CD4-positive, alpha-beta T cell treated with Interleukin-6 at 100 ng/mL for 8 hours (primary cell): ENCODE measurements around the gene GALNT2.

Experiments
- DNase-seq: peaks from one replicate; pipeline ENCODE4 v3.0.0-alpha.2; 2020; ENCODE audit warnings: mixed read lengths, low spot score

Gene GALNT2

GRCh38 chr1:230112782-230113181 lies 45.7 kb downstream of the GALNT2 start:
- no peak for DNase-seq

DNA sequence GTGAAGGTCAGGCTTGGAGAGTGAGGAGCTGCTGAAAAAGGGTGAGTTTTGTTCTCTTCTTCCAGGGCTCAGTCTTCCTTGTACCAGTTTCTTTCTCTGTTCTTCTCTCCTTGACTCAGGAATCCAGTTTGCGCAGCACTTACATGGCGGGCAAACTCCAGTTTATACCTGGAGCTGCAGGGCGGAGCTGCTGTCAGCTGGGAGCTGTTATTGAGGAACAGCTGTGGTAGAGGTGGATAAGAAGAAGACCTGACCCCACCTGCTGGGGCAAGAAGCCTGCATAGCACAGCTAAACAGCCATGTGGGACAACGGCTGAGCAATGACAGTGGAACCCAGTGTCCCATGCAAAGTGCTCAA lies 46.2 kb downstream of the GALNT2 start:
- no peak for DNase-seq

- no peak for DNase-seq
Observed at GRCh38 chr1:230113593-230114236, 46.7 kb downstream of the GALNT2 start.

DNA sequence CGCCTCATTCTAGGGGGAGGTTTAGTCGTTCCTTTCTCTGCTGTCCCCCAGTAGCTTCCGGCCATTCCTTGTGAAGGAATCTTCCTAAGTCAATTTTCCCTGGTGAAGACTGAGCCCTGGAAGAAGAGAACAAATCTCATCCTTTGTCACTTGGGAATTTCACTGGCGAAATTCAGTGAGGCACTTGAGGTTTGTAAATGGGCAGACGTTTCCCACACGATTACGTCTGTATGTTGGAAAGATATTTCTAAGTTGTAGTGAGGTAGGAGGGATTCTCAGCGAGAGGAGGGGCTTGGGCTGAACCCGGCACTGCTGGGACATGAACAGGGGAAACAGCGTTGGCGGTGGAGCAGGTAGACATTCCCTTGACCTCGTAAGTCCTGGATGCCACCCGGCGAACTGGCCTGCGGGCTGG lies 47.2 kb downstream of the GALNT2 start:
- no peak for DNase-seq

DNA sequence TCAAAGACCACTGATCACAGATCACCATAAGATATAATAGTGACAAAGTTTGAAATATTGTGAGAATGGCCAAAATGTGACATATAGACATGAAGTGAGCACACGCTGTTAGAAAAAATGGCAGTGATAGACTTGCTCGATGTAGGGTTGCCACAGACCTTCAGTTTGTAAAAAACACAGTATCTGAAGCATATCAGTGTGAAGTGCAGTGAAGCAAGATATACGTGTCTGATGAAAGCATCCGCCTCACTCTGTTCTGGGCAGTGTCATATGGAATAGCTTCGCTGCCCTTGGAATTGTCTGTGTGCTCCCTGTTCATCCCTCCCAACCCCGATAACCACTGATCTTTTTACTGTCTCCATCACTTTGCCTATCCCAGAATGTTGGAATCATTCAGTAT lies 50.7 kb downstream of the GALNT2 start:
- DNase-seq: no peak

- no peak for DNase-seq
Observed at GRCh38 chr1:230119340-230119739, 52.3 kb downstream of the GALNT2 start.

GRCh38 chr1:230120289-230120920 lies 53.4 kb downstream of the GALNT2 start:
- DNase-seq: no peak

GRCh38 chr1:230120921-230121381 lies 53.9 kb downstream of the GALNT2 start:
- DNase-seq: no peak

DNA sequence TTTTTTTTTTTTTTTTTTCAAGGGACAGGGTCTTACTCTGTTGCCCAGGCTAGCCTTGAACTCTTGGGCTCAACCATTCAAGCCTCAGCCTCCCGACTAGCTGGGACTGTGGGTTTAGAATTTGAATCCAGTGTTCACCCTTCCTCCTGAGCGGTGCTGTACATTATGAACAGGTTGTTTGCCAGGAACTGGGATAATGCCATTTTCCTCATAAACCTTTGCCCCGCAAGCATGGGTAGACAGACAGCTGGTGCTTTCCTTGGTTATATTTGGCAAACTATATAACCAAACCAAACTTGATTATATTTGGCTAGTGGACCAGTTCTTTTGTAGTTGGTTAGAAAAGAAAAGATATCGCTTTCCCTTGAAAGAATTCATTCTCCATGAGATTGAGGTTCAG lies 54.9 kb downstream of the GALNT2 start:
- no peak for DNase-seq

- no peak for DNase-seq
Observed at GRCh38 chr1:230122366-230123279, 55.6 kb downstream of the GALNT2 start.

DNA sequence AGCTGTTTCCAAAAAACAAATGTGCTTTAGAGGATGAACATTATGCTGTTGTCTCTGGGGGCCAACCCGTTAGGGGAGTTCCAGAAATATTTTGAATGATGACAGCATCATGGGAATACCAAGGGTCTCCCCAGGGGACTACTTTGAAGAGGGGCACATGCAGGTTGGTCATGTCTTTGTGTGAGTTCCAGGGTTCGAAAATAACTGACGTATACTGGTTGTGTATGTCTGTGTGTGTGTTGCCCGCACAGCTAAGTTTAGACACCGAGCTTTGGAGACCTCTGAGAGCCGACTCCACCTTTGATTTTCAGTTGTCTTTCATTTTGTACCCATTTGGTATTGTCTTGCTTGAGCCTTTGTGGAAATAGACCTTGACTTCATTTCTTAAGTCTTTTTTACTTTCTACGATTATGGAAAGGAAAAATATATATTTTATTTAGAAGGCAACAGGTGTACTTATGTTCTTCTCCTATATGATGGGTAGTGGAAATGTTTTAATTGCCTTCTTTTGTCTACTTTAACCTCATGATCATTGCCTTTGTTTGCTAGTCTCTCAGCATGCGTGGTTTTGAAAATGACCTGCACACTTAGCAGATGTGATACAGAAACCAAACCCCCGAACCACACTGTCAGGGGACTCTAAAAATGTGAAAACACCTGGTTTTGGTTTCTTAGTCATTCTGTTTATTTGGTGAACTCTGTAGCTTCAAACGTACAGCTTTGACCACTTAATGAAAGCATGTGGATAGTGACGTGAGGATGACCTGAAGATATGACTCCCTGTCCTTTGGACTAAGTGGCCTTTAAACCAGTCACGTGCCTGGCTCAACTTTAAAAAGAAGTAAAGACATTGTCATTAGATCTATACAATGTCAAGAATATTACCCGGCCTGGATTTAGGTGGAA lies 56.5 kb downstream of the GALNT2 start:
- DNase-seq: no peak

- no peak for DNase-seq
Observed at GRCh38 chr1:230124186-230125128, 57.4 kb downstream of the GALNT2 start.

- no peak for DNase-seq
Observed at GRCh38 chr1:230125141-230125540, 58.1 kb downstream of the GALNT2 start.

DNA sequence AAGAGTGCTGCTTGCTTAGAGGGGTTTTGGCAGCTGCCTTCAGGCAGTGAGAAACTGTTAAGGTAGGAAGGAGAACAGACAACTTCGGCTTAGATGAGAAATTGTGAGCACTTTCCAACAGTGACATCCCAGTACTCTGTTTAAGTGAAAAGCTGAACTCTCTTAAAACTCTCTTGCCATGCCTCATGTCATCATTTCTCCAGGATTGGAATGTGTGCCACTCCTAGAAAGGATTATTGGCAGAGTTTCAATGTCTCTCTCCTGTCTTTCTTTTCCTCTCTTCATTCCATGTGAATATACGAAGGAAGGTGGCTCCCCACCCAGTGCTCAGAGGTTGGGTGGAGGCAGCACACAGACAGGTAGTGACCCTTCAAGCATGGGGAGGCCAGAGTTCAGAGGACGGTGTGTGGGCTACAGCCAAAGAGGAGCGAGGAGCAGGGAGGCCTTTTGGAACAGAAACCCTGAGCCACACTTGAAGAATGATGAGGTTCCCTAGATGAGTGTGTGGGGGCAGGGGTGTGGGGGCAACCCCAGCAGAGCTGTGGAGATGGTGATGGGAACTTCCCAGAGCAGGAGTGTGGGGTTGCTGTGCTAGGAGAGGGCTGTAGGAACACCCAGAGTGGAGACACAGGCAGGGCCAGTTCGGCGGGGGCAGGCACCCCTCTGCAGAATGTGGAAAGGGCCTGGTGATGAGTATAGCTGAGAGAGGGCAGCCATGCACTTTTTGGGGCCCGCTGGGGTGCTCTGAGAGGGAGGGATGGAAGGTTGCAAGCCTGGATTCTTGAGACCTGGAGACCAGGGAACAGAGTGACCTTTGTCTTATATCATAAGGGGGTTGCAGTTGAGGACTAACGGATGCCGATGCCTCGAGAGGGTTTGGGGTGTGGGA lies 58.8 kb downstream of the GALNT2 start:
- DNase-seq: no peak

GRCh38 chr1:230126529-230127104 lies 59.6 kb downstream of the GALNT2 start:
- DNase-seq: no peak

- peak; percentile 8 for DNase-seq
Observed at GRCh38 chr1:230127105-230128054, 60.3 kb downstream of the GALNT2 start.

GRCh38 chr1:230128569-230129285 lies 61.7 kb downstream of the GALNT2 start:
- DNase-seq: no peak
